Measurements from ENCODE around the gene SESTD1.
A peak's percentile ranks its signal among the peaks of the same experiment; 100 is the strongest.
"Not testable (repeated sequence)": the region's sequence is repeated elsewhere in the genome, so short reads cannot be mapped to it uniquely, and the experiment has no call there.

The SESTD1 gene

DNA sequence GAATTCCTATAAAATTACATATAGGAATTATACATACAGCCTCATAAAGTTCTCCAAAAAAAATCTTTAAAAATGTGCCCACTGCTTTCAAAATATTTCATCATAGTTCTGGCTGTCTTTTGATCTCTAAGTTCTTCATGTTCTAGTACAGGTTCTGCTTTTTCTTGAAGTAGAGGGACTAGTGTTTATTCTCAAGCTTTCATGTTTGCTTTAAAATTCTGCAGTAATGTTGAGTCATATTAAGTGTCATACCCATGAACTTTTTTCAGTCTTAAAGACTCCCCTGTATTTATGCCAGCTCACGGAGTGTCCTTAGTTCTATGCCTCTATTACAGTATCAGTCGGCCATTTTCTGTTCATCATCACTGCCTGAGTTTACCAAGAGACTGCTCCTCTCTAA lies 159.9 kb downstream of the SESTD1 start:
- Mint-ChIP-seq H3K4me3 (no peak overlapping the region), H3K36me3 (ENCODE audit: low read depth) (peaks cover 3% of the 10 kb centered on the region), H3K27me3 (no peaks in the 10 kb centered on the region), H3K9me3 (no peaks in the 10 kb centered on the region), H3K4me1 (peaks cover 33% of the 10 kb centered on the region), H3K27ac (no peak overlapping the region)
- ATAC-seq = no peak
- DNase-seq = no peak

DNA sequence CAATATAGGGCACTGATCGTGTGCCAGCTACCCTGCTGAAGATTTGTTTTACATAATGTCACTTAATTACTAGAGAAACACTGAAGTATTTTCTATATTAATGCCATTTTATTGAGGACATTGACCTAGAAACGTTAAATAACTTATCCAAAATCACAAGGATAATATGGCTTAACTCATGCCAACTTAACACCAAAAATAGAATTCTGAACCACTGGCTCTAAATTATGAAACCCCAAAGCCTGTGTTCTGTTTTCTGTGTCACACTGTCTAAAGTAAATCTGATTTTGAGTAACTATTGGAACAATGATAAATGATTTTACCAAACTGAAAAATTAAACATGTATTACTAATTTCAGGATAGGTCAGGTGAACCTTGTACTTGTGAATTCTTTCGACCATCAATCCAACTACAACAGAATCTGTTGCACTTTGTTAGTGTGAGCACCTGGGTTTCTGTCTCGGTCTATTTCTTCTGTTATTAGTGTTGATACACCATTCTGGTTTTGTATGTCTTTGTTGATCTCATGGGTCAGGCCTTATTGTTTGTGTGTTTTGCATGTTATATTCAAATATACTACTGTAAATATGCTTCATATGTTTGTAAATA lies 166.4 kb downstream of the SESTD1 start:
- no peaks in the 10 kb centered on the region for H3K36me3 Mint-ChIP-seq (ENCODE audit: low read depth)
- no peak overlapping the region for H3K4me3 Mint-ChIP-seq
- DNase-seq (no peak), ATAC-seq (no peak)
- no peaks in the 10 kb centered on the region for H3K27me3 Mint-ChIP-seq
- no peak overlapping the region for H3K27ac Mint-ChIP-seq
- H3K9me3 Mint-ChIP-seq = peaks cover 5% of the 10 kb centered on the region
- peaks cover 13% of the 10 kb centered on the region for H3K4me1 Mint-ChIP-seq

DNA sequence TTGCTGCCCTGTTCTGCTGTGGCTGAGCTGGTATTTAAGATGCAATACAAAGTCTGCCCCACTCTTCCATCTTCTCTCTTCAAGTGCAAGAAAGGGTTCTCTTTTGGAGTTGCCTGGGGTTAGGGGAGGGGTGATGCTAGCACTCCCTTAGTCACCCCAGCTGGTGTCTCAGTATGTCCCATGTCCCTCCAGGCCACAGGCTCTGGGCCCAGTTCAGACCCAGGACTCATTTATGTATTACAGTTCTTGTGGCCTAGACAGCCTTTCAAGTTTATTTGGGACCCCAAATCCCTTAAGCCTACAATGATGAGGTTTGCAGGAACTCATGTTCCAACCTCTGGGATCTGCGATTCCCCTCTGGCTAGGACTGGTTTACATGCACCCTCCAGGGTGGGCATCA lies 167.5 kb downstream of the SESTD1 start:
- H3K36me3 Mint-ChIP-seq (ENCODE audit: low read depth) = no peaks in the 10 kb centered on the region
- peaks cover 13% of the 10 kb centered on the region for H3K4me1 Mint-ChIP-seq
- DNase-seq = no peak
- H3K27me3 Mint-ChIP-seq = no peaks in the 10 kb centered on the region
- H3K27ac Mint-ChIP-seq = no peak overlapping the region
- ATAC-seq = no peak
- no peak overlapping the region for H3K4me3 Mint-ChIP-seq
- peaks cover 5% of the 10 kb centered on the region for H3K9me3 Mint-ChIP-seq

- Mint-ChIP-seq H3K4me1 (peaks cover 13% of the 10 kb centered on the region), H3K9me3 (peaks cover 9% of the 10 kb centered on the region), H3K4me3 (no peak overlapping the region), H3K27me3 (no peaks in the 10 kb centered on the region), H3K27ac (no peak overlapping the region), H3K36me3 (ENCODE audit: low read depth) (no peaks in the 10 kb centered on the region)
- ATAC-seq (peak; percentile 63), DNase-seq (no peak)
Observed at GRCh38 chr2:179096090-179096489, 168.5 kb downstream of the SESTD1 start.

DNA sequence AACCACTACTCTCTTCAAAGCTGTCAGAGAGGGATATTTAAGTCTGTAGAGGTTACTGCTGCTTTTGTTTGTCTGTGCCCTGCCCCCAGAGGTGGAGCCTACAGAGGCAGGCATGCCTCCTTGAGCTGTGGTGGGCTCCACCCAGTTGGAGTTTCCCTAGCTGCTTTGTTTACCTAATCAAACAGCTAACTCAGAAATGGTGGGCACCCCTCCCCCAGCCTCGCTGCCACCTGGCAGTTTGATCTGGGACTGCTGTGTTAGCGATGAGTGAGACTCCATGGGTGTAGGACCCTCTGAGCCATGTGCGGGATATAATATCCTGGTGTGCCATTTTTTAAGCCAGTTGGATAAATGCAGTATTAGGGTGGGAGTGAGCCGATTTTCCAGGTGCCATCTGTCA lies 171.7 kb downstream of the SESTD1 start:
- H3K36me3 Mint-ChIP-seq (ENCODE audit: low read depth); H3K9me3 Mint-ChIP-seq; H3K27me3 Mint-ChIP-seq; DNase-seq; H3K4me3 Mint-ChIP-seq; H3K27ac Mint-ChIP-seq; ATAC-seq: not testable (repeated sequence)
- peaks cover 13% of the 10 kb centered on the region for H3K4me1 Mint-ChIP-seq

- ATAC-seq (no peak), DNase-seq (no peak)
- Mint-ChIP-seq H3K27me3 (no peaks in the 10 kb centered on the region), H3K27ac (no peak overlapping the region), H3K4me3 (no peak overlapping the region), H3K4me1 (no peaks in the 10 kb centered on the region), H3K36me3 (ENCODE audit: low read depth) (peaks cover 3% of the 10 kb centered on the region), H3K9me3 (peaks cover 5% of the 10 kb centered on the region)
Observed at GRCh38 chr2:179082697-179083096, 181.9 kb downstream of the SESTD1 start.

GRCh38 chr2:179081954-179082353 lies 182.7 kb downstream of the SESTD1 start:
- no peak overlapping the region for H3K27ac Mint-ChIP-seq
- H3K9me3 Mint-ChIP-seq = peaks cover 10% of the 10 kb centered on the region
- ATAC-seq = no peak
- no peak overlapping the region for H3K4me3 Mint-ChIP-seq
- no peak for DNase-seq
- H3K4me1 Mint-ChIP-seq = no peaks in the 10 kb centered on the region
- peaks cover 6% of the 10 kb centered on the region for H3K36me3 Mint-ChIP-seq (ENCODE audit: low read depth)
- no peaks in the 10 kb centered on the region for H3K27me3 Mint-ChIP-seq

- H3K36me3 Mint-ChIP-seq (ENCODE audit: low read depth) = peaks cover 4% of the 10 kb centered on the region
Observed at GRCh38 chr2:179072527-179072926, 192.1 kb downstream of the SESTD1 start.

DNA sequence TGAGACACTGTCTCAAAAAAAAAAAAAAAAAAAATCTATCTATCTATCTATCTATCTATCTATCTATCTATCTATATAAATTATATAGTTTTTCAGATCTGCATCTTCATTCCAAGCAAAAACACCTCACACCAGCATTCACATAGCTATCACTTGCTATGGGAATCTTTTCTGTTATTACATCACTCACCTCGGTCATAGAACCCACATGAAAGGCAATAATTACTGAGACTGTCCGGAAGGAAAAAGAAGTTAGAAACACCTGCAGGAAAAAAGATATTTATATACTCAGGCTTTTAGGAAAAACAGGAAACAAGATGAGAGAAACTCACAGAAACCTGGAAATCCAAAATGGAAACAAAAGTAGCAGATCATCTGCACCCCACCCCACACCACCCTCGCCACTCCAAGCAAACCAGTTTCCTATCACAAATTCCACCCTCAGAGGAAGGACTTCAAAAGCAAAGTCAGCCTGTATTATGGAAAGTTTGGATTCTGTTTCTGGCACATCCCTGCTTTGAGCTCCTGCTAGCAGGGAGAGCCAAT lies 192.7 kb downstream of the SESTD1 start:
- ATAC-seq = no peak
- no peaks in the 10 kb centered on the region for H3K27me3 Mint-ChIP-seq
- H3K36me3 Mint-ChIP-seq (ENCODE audit: low read depth) = no peaks in the 10 kb centered on the region
- no peak overlapping the region for H3K27ac Mint-ChIP-seq
- no peaks in the 10 kb centered on the region for H3K4me1 Mint-ChIP-seq
- no peak overlapping the region for H3K4me3 Mint-ChIP-seq
- peaks cover 14% of the 10 kb centered on the region for H3K9me3 Mint-ChIP-seq
- DNase-seq = no peak

More at GRCh38 chr2:179072527-179072926, 192.1 kb downstream of the SESTD1 start:
- no peaks in the 10 kb centered on the region for H3K4me1 Mint-ChIP-seq
- H3K27me3 Mint-ChIP-seq = no peaks in the 10 kb centered on the region
- H3K27ac Mint-ChIP-seq = no peak overlapping the region
- ATAC-seq (no peak), DNase-seq (no peak)
- peaks cover 18% of the 10 kb centered on the region for H3K9me3 Mint-ChIP-seq
- no peak overlapping the region for H3K4me3 Mint-ChIP-seq

- Mint-ChIP-seq H3K9me3 (peaks cover 14% of the 10 kb centered on the region), H3K27ac (no peak overlapping the region), H3K4me1 (no peaks in the 10 kb centered on the region)
Observed at GRCh38 chr2:179070895-179071294, 193.7 kb downstream of the SESTD1 start.

GRCh38 chr2:179069685-179070084 lies 194.9 kb downstream of the SESTD1 start:
- Mint-ChIP-seq H3K36me3 (ENCODE audit: low read depth) (no peaks in the 10 kb centered on the region), H3K27me3 (no peaks in the 10 kb centered on the region), H3K27ac (no peak overlapping the region), H3K9me3 (peaks cover 20% of the 10 kb centered on the region), H3K4me1 (no peaks in the 10 kb centered on the region), H3K4me3 (no peak overlapping the region)
- ATAC-seq = no peak
- no peak for DNase-seq

More at GRCh38 chr2:179070895-179071294, 193.7 kb downstream of the SESTD1 start:
- Mint-ChIP-seq H3K36me3 (ENCODE audit: low read depth) (no peaks in the 10 kb centered on the region), H3K4me3 (no peak overlapping the region), H3K27me3 (no peaks in the 10 kb centered on the region)
- ATAC-seq = no peak
- DNase-seq = no peak

DNA sequence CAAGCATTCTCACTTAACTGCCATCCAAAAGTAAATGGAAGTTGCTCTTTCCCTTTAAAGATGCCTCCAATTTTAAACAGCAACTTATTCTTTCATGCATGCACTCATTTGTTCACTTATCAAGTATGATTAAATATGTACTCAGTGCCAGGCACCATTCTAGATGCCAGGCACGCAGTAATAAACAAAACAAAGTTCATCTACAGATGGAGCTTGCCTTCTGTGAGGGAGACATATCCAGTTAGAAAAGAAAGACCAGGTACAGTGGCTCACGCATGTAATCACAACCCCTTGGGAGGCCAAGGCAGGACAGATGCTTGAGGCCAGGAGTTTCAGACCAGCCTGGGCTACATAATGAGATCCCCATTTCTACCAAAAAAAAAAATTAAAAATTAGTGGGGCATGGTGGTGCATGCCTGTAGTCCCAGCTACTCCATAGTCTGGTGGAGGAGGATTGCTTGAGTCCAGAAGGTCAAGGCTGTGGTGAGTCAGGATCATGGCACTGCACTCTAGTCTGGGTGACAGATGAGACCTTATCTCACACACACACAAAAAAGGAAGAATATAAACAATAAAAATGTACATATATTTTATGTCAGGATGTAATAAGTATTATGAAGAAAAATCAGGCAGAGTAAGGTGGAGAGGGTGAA lies 195.5 kb downstream of the SESTD1 start:
- ATAC-seq = no peak

DNA sequence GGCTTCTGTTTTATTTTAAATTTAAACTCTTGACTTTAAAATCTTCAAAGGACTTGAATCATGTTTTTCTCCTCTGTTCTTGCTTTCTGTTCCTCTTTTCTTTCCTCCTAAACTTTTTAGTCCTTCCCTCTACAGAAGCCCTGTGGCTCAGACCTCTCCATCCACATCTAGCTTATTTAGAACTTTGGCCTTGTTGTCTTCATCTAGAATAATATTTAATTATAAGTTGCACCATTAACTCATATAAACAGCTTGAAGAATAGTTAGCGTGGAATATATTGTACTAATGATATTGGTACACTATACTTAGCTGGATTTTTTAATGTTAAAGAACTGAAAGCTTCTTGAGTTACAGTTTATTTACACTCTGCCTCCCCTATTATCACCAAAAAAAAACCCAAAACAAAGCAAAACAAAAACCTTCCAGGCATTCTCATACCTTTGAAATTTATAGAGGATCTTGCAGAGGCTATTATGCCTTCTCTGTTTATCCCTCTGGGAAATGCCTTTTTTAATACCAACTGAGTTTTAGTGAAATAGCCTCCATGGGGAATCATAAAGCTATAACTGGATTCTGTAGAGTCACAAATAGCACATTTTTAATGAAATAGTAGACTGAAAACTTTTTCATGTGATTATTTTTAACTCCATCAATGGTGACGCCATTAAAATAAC lies 205.5 kb downstream of the SESTD1 start:
- no peak overlapping the region for H3K27ac Mint-ChIP-seq
- peaks cover 3% of the 10 kb centered on the region for H3K4me1 Mint-ChIP-seq
- no peak for ATAC-seq
- peaks cover under 1% of the 10 kb centered on the region for H3K9me3 Mint-ChIP-seq
- no peak overlapping the region for H3K4me3 Mint-ChIP-seq
- H3K36me3 Mint-ChIP-seq (ENCODE audit: low read depth) = no peaks in the 10 kb centered on the region
- H3K27me3 Mint-ChIP-seq = no peaks in the 10 kb centered on the region
- DNase-seq = no peak

More for the DNA sequence above, 195.5 kb downstream of the SESTD1 start:
- H3K36me3 Mint-ChIP-seq (ENCODE audit: low read depth) = no peaks in the 10 kb centered on the region
- DNase-seq = no peak
- H3K9me3 Mint-ChIP-seq = peaks cover 24% of the 10 kb centered on the region
- no peaks in the 10 kb centered on the region for H3K27me3 Mint-ChIP-seq
- H3K4me3 Mint-ChIP-seq = no peak overlapping the region
- H3K27ac Mint-ChIP-seq = no peak overlapping the region
- H3K4me1 Mint-ChIP-seq = no peaks in the 10 kb centered on the region

GRCh38 chr2:179057737-179058136 lies 206.9 kb downstream of the SESTD1 start:
- DNase-seq (no peak), ATAC-seq (no peak)
- Mint-ChIP-seq H3K4me3 (no peak overlapping the region), H3K36me3 (ENCODE audit: low read depth) (no peaks in the 10 kb centered on the region), H3K27ac (no peak overlapping the region), H3K27me3 (no peaks in the 10 kb centered on the region), H3K4me1 (peaks cover 3% of the 10 kb centered on the region), H3K9me3 (no peaks in the 10 kb centered on the region)

GRCh38 chr2:179053568-179053967 lies 211.1 kb downstream of the SESTD1 start:
- not testable (repeated sequence) for H3K36me3 Mint-ChIP-seq (ENCODE audit: low read depth); H3K4me3 Mint-ChIP-seq; H3K9me3 Mint-ChIP-seq; ATAC-seq; H3K27me3 Mint-ChIP-seq; H3K27ac Mint-ChIP-seq; DNase-seq
- H3K4me1 Mint-ChIP-seq = peaks cover 18% of the 10 kb centered on the region

Data from activated naive CD8-positive, alpha-beta T cell treated with anti-CD3 and anti-CD28 coated beads, Interleukin-2, amount 50 U/mL, for 24 hours (primary cell).